Activated CD8-positive, alpha-beta T cell treated with anti-CD3 and anti-CD28 coated beads for 36 hours (primary cell): Measurements from ENCODE around the gene ABCG1. TPM values are rescaled to one million over a fixed set of nuclear protein-coding genes. Genes with fewer than 3 reads are reported as not detected.

Source experiments
- ATAC-seq: fragments of 200-7000 bp; cut with Tn5 transposase; one replicate; pipeline ENCODE4 v1.10.0; 2021; ENCODE audit warnings: mild to moderate bottlenecking, moderate library complexity
- CTCF ChIA-PET: fragments of 350-600 bp; sonication (Branson Sonifier 250); formaldehyde crosslinking; loops from one replicate; lab custom pipeline; 2021; ENCODE audit warnings: antibody characterized with exemption; lab: Charles Lee
- POLR2A ChIA-PET: fragments of 350-600 bp; sonication (Branson Sonifier 250); formaldehyde crosslinking; loops from one replicate; lab custom pipeline; 2021; ENCODE audit warnings: antibody characterized with exemption; lab: Charles Lee
- DNase-seq: peaks from one replicate; pipeline ENCODE4 v3.0.0-alpha.2; 2020
- H3K27ac Mint-ChIP-seq: one replicate; pipeline ENCODE4 v1.8.0; 2021; ENCODE audit warnings: mild to moderate bottlenecking, mixed read lengths
- H3K27me3 Mint-ChIP-seq: one replicate; pipeline ENCODE4 v1.8.0; 2021; ENCODE audit warnings: mixed read lengths
- H3K36me3 Mint-ChIP-seq: one replicate; pipeline ENCODE4 v1.8.0; 2021; ENCODE audit warnings: low read depth, mixed read lengths
- H3K4me1 Mint-ChIP-seq: one replicate; pipeline ENCODE4 v1.8.0; 2021; ENCODE audit warnings: low read depth, mixed read lengths
- H3K4me3 Mint-ChIP-seq: one replicate; pipeline ENCODE4 v1.8.0; 2021; ENCODE audit warnings: mild to moderate bottlenecking, moderate library complexity, mixed read lengths
- H3K9me3 Mint-ChIP-seq: one replicate; pipeline ENCODE4 v1.8.0; 2021; ENCODE audit warnings: mixed read lengths
- CTCF ChIP-seq: fragments of 200-600 bp; IDR thresholded peaks from one replicate; pipeline ENCODE4 v1.8.0; 2022; ENCODE audit warnings: antibody characterized with exemption, mild to moderate bottlenecking
- intact Hi-C: fragments of 100-400 bp; cut with micrococcal nuclease; formaldehyde crosslinking; loops from one replicate; pipeline ENCODE4 v1.10.0; 2022
- total RNA-seq, 2 experiments: library from RNA; stranded (reverse); gene quantifications; one replicate each; pipeline ENCODE4 v1.2.3, GENCODE V29; 2021

ABCG1 gene
- total RNA-seq, 2 experiments from 2014 or later: 12.1 to 12.7 TPM

- H3K4me3 Mint-ChIP-seq: no peak overlapping the region
- no peak for TF ChIP-seq CTCF
- ChIA-PET POLR2A (no interaction called here), CTCF (interaction anchor here (0.9 kb wide), 1 partner anchor 164 kb away, joined by 3 read pairs; no protein-coding TSS in a partner anchor)
- intact Hi-C loops: no loop called here
- H3K27ac Mint-ChIP-seq: no peak overlapping the region
- no peaks in the 10 kb centered on the region for H3K36me3 Mint-ChIP-seq
- DNase-seq: no peak
- ATAC-seq: no peak
- no peaks in the 10 kb centered on the region for H3K9me3 Mint-ChIP-seq
- no peaks in the 10 kb centered on the region for H3K27me3 Mint-ChIP-seq
- peaks cover 7% of the 10 kb centered on the region for H3K4me1 Mint-ChIP-seq
Observed at GRCh38 chr21:42281181-42281680, 62.3 kb downstream of the ABCG1 start.

GRCh38 chr21:42282021-42282420 is 63.1 kb downstream of the ABCG1 start:
- Mint-ChIP-seq H3K4me3 (no peak overlapping the region), H3K27me3 (no peaks in the 10 kb centered on the region), H3K4me1 (peaks cover 8% of the 10 kb centered on the region), H3K36me3 (no peaks in the 10 kb centered on the region), H3K9me3 (no peaks in the 10 kb centered on the region), H3K27ac (no peak overlapping the region)
- ChIA-PET CTCF (interaction anchor here (1.3 to 1.5 kb wide), 2 partner anchors 23 to 28 kb away, joined by 3 to 4 read pairs; no protein-coding TSS in a partner anchor), POLR2A (no interaction called here)
- DNase-seq (no peak), ATAC-seq (no peak)
- intact Hi-C loops: no loop called here
- no peak for TF ChIP-seq CTCF

GRCh38 chr21:42282715-42283114 is 63.8 kb downstream of the ABCG1 start:
- Mint-ChIP-seq H3K36me3 (no peaks in the 10 kb centered on the region), H3K27ac (no peak overlapping the region), H3K4me3 (no peak overlapping the region), H3K9me3 (no peaks in the 10 kb centered on the region), H3K4me1 (peaks cover 8% of the 10 kb centered on the region), H3K27me3 (no peaks in the 10 kb centered on the region)
- no peak for TF ChIP-seq CTCF
- ATAC-seq (no peak), DNase-seq (no peak)
- CTCF ChIA-PET: interaction anchor here (1.3 to 1.5 kb wide), 2 partner anchors 24 to 27 kb away, joined by 3 to 4 read pairs; no protein-coding TSS in a partner anchor
- intact Hi-C loops: no loop called here
- POLR2A ChIA-PET: no interaction called here

- no peak for ATAC-seq
- TF ChIP-seq CTCF: no peak
Observed at GRCh38 chr21:42285569-42286245, 66.8 kb downstream of the ABCG1 start.

GRCh38 chr21:42286416-42286815 is 67.5 kb downstream of the ABCG1 start:
- Mint-ChIP-seq H3K9me3 (no peaks in the 10 kb centered on the region), H3K27ac (peak overlapping the region; percentile 8), H3K36me3 (peaks cover 4% of the 10 kb centered on the region), H3K27me3 (no peaks in the 10 kb centered on the region), H3K4me1 (peaks cover 8% of the 10 kb centered on the region), H3K4me3 (no peak overlapping the region)
- CTCF ChIA-PET: interaction anchor here (0.9 kb wide), 1 partner anchor 9 kb away, joined by 5 read pairs; no protein-coding TSS in a partner anchor
- no peak for TF ChIP-seq CTCF
- intact Hi-C loops: no loop called here
- ATAC-seq (no peak), DNase-seq (no peak)
- POLR2A ChIA-PET: interaction anchor here (1.0 kb wide), 1 partner anchor 407 kb away, joined by 3 read pairs; no protein-coding TSS in a partner anchor

More at GRCh38 chr21:42285569-42286245, 66.8 kb downstream of the ABCG1 start:
- Mint-ChIP-seq H3K4me3 (no peak overlapping the region), H3K4me1 (peaks cover 8% of the 10 kb centered on the region), H3K36me3 (peaks cover 4% of the 10 kb centered on the region), H3K27me3 (no peaks in the 10 kb centered on the region), H3K27ac (peak overlapping the region; percentile 9), H3K9me3 (no peaks in the 10 kb centered on the region)
- DNase-seq: no peak
- ChIA-PET POLR2A (interaction anchor here (0.6 to 1.0 kb wide), 3 partner anchors 95 to 406 kb away, joined by 3 read pairs; no protein-coding TSS in a partner anchor), CTCF (interaction anchor here (0.9 to 2.0 kb wide), 2 partner anchors 10 to 24 kb away, joined by 5 to 6 read pairs; no protein-coding TSS in a partner anchor)
- intact Hi-C loops: no loop called here
